PC-3 (cell line): ENCODE measurements around the gene RPL7L1. TPM values are rescaled to one million over a fixed set of nuclear protein-coding genes. Genes with fewer than 3 reads are reported as not detected.
"Not testable (repeated sequence)": the region's sequence is repeated elsewhere in the genome, so short reads cannot be mapped to it uniquely, and the experiment has no call there.

ENCODE experiments used
- ATAC-seq: fragments of 200-7000 bp; cut with Tn5 transposase; 2 replicates; pipeline ENCODE4 v1.9.1; 2020; ENCODE audit warnings: mild to moderate bottlenecking, moderate library complexity
- BruUV-seq: library from RNA; stranded (reverse); fragments of 400-500 nt; replicated peaks from 2 replicates; lab custom pipeline; 2021; lab: Mats Ljungman, UMichigan
- CTCF ChIA-PET: fragments of 300-600 bp; sonication (Branson Sonifier 250); formaldehyde crosslinking; loops from one replicate; lab custom pipeline; 2022; ENCODE audit warnings: antibody characterized with exemption; lab: Charles Lee
- POLR2A ChIA-PET: fragments of 300-600 bp; sonication (Branson Sonifier 250); formaldehyde crosslinking; loops from one replicate; lab custom pipeline; 2022; ENCODE audit warnings: antibody characterized with exemption; ENCODE audit not compliant: unreplicated experiment; lab: Charles Lee
- DNase-seq: peaks from one replicate; pipeline ENCODE4 v3.0.0-alpha.2; 2015
- H2AFZ ChIP-seq: fragments of 300-600 bp; sonication (generic); 2 replicates; pipeline ENCODE4 v1.6.0; 2016; ENCODE audit warnings: antibody characterized with exemption, low read length
- H3F3A ChIP-seq: fragments of 300-600 bp; sonication (generic); one replicate; pipeline ENCODE4 v1.6.0; 2017; ENCODE audit warnings: antibody characterized with exemption, low read length, control low read depth, mild to moderate bottlenecking; ENCODE audit not compliant: unreplicated experiment
- H3K27ac ChIP-seq: fragments of 300-600 bp; sonication (generic); 2 replicates; pipeline ENCODE4 v1.5.1; 2016; ENCODE audit warnings: mild to moderate bottlenecking, low read length
- H3K27me3 ChIP-seq: fragments of 300-600 bp; sonication (generic); 2 replicates; pipeline ENCODE4 v1.6.1; 2016; ENCODE audit warnings: low read length, mixed read lengths
- H3K36me3 ChIP-seq: fragments of 300-600 bp; sonication (generic); 2 replicates; pipeline ENCODE4 v1.6.1; 2016; ENCODE audit warnings: low read depth, mixed run types, low read length, mixed read lengths
- H3K4me1 ChIP-seq: fragments of 300-600 bp; sonication (generic); 2 replicates; pipeline ENCODE4 v1.5.1; 2016; ENCODE audit warnings: low read length; ENCODE audit not compliant: insufficient read depth
- H3K4me2 ChIP-seq: fragments of 300-600 bp; sonication (generic); 2 replicates; pipeline ENCODE4 v1.6.0; 2016; ENCODE audit warnings: low read length
- H3K4me3 ChIP-seq: fragments of 300-600 bp; sonication (generic); 2 replicates; pipeline ENCODE4 v1.5.1; 2016; ENCODE audit warnings: mild to moderate bottlenecking, low read length, mixed read lengths
- H3K79me2 ChIP-seq: fragments of 300-600 bp; sonication (generic); 2 replicates; pipeline ENCODE4 v1.6.1; 2017; ENCODE audit warnings: low read length, mixed read lengths
- H3K9ac ChIP-seq: fragments of 300-600 bp; sonication (generic); 2 replicates; pipeline ENCODE4 v1.6.0; 2016; ENCODE audit warnings: mild to moderate bottlenecking, low read length
- H3K9me2 ChIP-seq: fragments of 300-600 bp; sonication (generic); replicated peaks from 2 replicates; pipeline ENCODE4 v1.6.1; 2016; ENCODE audit warnings: mixed run types, low read length, mixed read lengths
- H3K9me3 ChIP-seq: fragments of 300-600 bp; sonication (generic); 2 replicates; pipeline ENCODE4 v1.6.1; 2016; ENCODE audit warnings: low read length, mixed read lengths
- H4K20me1 ChIP-seq: fragments of 300-600 bp; sonication (generic); 2 replicates; pipeline ENCODE4 v1.6.1; 2016; ENCODE audit warnings: low read length, mixed read lengths
- CTCF ChIP-seq: fragments of 300-600 bp; sonication (generic); conservative IDR thresholded peaks from 2 replicates; pipeline ENCODE4 v1.5.1; 2017; ENCODE audit warnings: antibody characterized with exemption, low read depth, mild to moderate bottlenecking, low read length
- EZH2 ChIP-seq: fragments of 300-600 bp; sonication (generic); IDR thresholded peaks from one replicate; pipeline ENCODE4 v1.6.1; 2017; ENCODE audit warnings: antibody characterized with exemption, mild to moderate bottlenecking, low read length; ENCODE audit not compliant: unreplicated experiment
- EZH2phosphoT487 ChIP-seq: fragments of 300-600 bp; sonication (generic); IDR thresholded peaks from 2 replicates; pipeline ENCODE4 v1.6.1; 2018; ENCODE audit warnings: mild to moderate bottlenecking, antibody characterized with exemption, low read length, borderline replicate concordance
- intact Hi-C: fragments of 100-400 bp; cut with micrococcal nuclease; formaldehyde crosslinking; loops from 2 replicates; pipeline ENCODE4 v1.9.0; 2023
- total RNA-seq: library from RNA; depleted of rRNA; stranded (reverse); fragments of >200 nt; gene quantifications from 2 replicates; pipeline ENCODE4 v1.2.3, GENCODE V29; 2014

The RPL7L1 gene
- total RNA-seq, 1 experiment from 2014 or later: 99.5 TPM

- intact Hi-C loops: loop anchor here (1.0 to 5.0 kb wide), 3 partner anchors 59 to 241 kb away; partner anchors contain the start of genes GNMT and PPP2R5D
- H3F3A ChIP-seq: no peaks in the 10 kb centered on the region
- BruUV-seq: no TSS peak
- H3K27ac ChIP-seq: no peak overlapping the region
- H2AFZ ChIP-seq: peak overlapping the region; percentile 83
- H3K4me2 ChIP-seq: peak overlapping the region; percentile 80
- peak; percentile 96 for ATAC-seq
- TF ChIP-seq CTCF (peak; percentile 89), EZH2 (no peak)
- no peak overlapping the region for H3K9ac ChIP-seq
- H3K4me1 ChIP-seq: peaks cover 16% of the 10 kb centered on the region
- no peaks in the 10 kb centered on the region for H3K27me3 ChIP-seq
- H3K4me3 ChIP-seq: peak overlapping the region; percentile 55
- peak; percentile 96 for DNase-seq
- H4K20me1 ChIP-seq: no peaks in the 10 kb centered on the region
- no peaks in the 10 kb centered on the region for H3K9me3 ChIP-seq
- ChIA-PET CTCF (no interaction called here), POLR2A (interaction anchor here (0.7 kb wide), 1 partner anchor 1372 kb away, joined by 4 read pairs; no protein-coding TSS in a partner anchor)
- H3K9me2 ChIP-seq: no peaks in the 10 kb centered on the region
- H3K36me3 ChIP-seq: no peaks in the 10 kb centered on the region
- H3K79me2 ChIP-seq: no peaks in the 10 kb centered on the region
Observed at GRCh38 chr6:42901538-42901957, 22.1 kb downstream of the RPL7L1 start.

- H3K9ac ChIP-seq, H3K9me2 ChIP-seq, H3K27me3 ChIP-seq, H3K9me3 ChIP-seq, CTCF ChIA-PET, H3K27ac ChIP-seq, H3K79me2 ChIP-seq, H3K36me3 ChIP-seq, ATAC-seq, BruUV-seq, DNase-seq, H4K20me1 ChIP-seq, H3F3A ChIP-seq: not testable (repeated sequence)
- peak overlapping the region; percentile 55; the same call in 1 of the 2 replicates for H3K4me3 ChIP-seq
- H3K4me1 ChIP-seq: peaks cover 16% of the 10 kb centered on the region
- intact Hi-C loops: loop anchor here (1.0 to 5.0 kb wide), 2 partner anchors 80 to 107 kb away; partner anchors contain the start of gene PPP2R5D
- H2AFZ ChIP-seq: peak overlapping the region; percentile 83; the same call in 1 of the 2 replicates
- POLR2A ChIA-PET: interaction anchor here (0.7 kb wide), 1 partner anchor 1371 kb away, joined by 4 read pairs; no protein-coding TSS in a partner anchor
- H3K4me2 ChIP-seq: peak overlapping the region; percentile 80
Observed at GRCh38 chr6:42902429-42903263, 23.2 kb downstream of the RPL7L1 start.

- no peak for TF ChIP-seq EZH2phosphoT487
- no peak for TF ChIP-seq EZH2
- TF ChIP-seq CTCF: no peak
- intact Hi-C loops: loop anchor here (5.0 kb wide), 1 partner anchor 78 kb away; the partner anchor contains the start of gene PPP2R5D
- Histone ChIP-seq H3K4me1 (peaks cover 11% of the 10 kb centered on the region), H3F3A (no peaks in the 10 kb centered on the region), H3K9me2 (no peaks in the 10 kb centered on the region), H4K20me1 (no peaks in the 10 kb centered on the region), H3K9ac (no peak overlapping the region), H3K36me3 (no peaks in the 10 kb centered on the region), H2AFZ (no peak overlapping the region), H3K79me2 (no peaks in the 10 kb centered on the region), H3K27ac (no peak overlapping the region), H3K27me3 (no peaks in the 10 kb centered on the region), H3K4me2 (no peak overlapping the region), H3K9me3 (no peaks in the 10 kb centered on the region), H3K4me3 (no peak overlapping the region)
- ChIA-PET CTCF (interaction anchor here (0.6 kb wide), 1 partner anchor 101 kb away, joined by 5 read pairs; no protein-coding TSS in a partner anchor), POLR2A (no interaction called here)
- no TSS peak for BruUV-seq
- DNase-seq (no peak), ATAC-seq (no peak)
Observed at GRCh38 chr6:42904467-42904866, 25.1 kb downstream of the RPL7L1 start.
